Measurements from ENCODE around the gene ZBTB7A.

GRCh38 chr19:4007836-4008539, 58.7 kb downstream of the ZBTB7A start:
- no peak for TF ChIP-seq CTCF (conservative IDR thresholded peaks at IDR 0.05 in 1 of 2, IDR thresholded peaks at IDR 0.05 in 1 of 2; ENCODE audit: low read depth in 1 of 2, low read length in 2 of 2)
- TF ChIP-seq EZH2 (IDR thresholded peaks at IDR 0.05; ENCODE audit: low read length, missing control alignments), result no peak

Measured in fibroblast of lung (primary cell).